HUES6 (cell line): ENCODE results near the gene THOC7.

ENCODE experiments used
- H3K27ac ChIP-seq: 2 replicates; pipeline ENCODE4 v1.7.0; 2013; ENCODE audit warnings: low read depth, mild to moderate bottlenecking, low read length, inconsistent platforms
- H3K27me3 ChIP-seq: 2 replicates; pipeline ENCODE4 v1.6.1; 2013; ENCODE audit warnings: low read length; ENCODE audit not compliant: control insufficient read depth, insufficient read depth
- H3K36me3 ChIP-seq: 2 replicates; pipeline ENCODE4 v1.6.1; 2013; ENCODE audit warnings: low read length; ENCODE audit not compliant: control insufficient read depth, insufficient read depth
- H3K4me1 ChIP-seq: 2 replicates; pipeline ENCODE4 v1.6.1; 2013; ENCODE audit warnings: low read length; ENCODE audit not compliant: control insufficient read depth, insufficient read depth
- H3K4me3 ChIP-seq: 2 replicates; pipeline ENCODE4 v1.5.1; 2013; ENCODE audit warnings: low read depth, low read length
- H3K9ac ChIP-seq: one replicate; pipeline ENCODE4 v1.6.1; 2013; ENCODE audit warnings: mild to moderate bottlenecking, low read length
- H3K9me3 ChIP-seq: 2 replicates; pipeline ENCODE4 v1.6.1; 2013; ENCODE audit warnings: low read depth, low read length; ENCODE audit not compliant: control insufficient read depth, insufficient read depth

Gene THOC7

GRCh38 chr3:63803911-63804310 lies 59.7 kb downstream of the THOC7 start:
- Histone ChIP-seq H3K36me3 (no peaks in the 10 kb centered on the region), H3K4me3 (no peak overlapping the region), H3K27me3 (no peaks in the 10 kb centered on the region), H3K9ac (no peak overlapping the region), H3K4me1 (no peaks in the 10 kb centered on the region), H3K27ac (no peak overlapping the region), H3K9me3 (no peaks in the 10 kb centered on the region)

GRCh38 chr3:63800097-63800496 lies 63.5 kb downstream of the THOC7 start:
- Histone ChIP-seq H3K4me1 (no peaks in the 10 kb centered on the region), H3K9me3 (no peaks in the 10 kb centered on the region), H3K9ac (no peak overlapping the region), H3K27me3 (no peaks in the 10 kb centered on the region), H3K4me3 (no peak overlapping the region), H3K36me3 (no peaks in the 10 kb centered on the region), H3K27ac (no peak overlapping the region)

- Histone ChIP-seq H3K36me3 (no peaks in the 10 kb centered on the region), H3K4me1 (no peaks in the 10 kb centered on the region), H3K9me3 (no peaks in the 10 kb centered on the region), H3K27me3 (no peaks in the 10 kb centered on the region), H3K9ac (no peak overlapping the region), H3K27ac (no peak overlapping the region), H3K4me3 (no peak overlapping the region)
These were observed 64.7 kb downstream of the THOC7 start for GRCh38 chr3:63798949-63799348.

GRCh38 chr3:63798544-63798943 lies 65.1 kb downstream of the THOC7 start:
- no peak overlapping the region for H3K9ac ChIP-seq
- H3K27me3 ChIP-seq, result no peaks in the 10 kb centered on the region
- no peak overlapping the region for H3K27ac ChIP-seq
- H3K9me3 ChIP-seq, result no peaks in the 10 kb centered on the region
- no peaks in the 10 kb centered on the region for H3K36me3 ChIP-seq
- H3K4me3 ChIP-seq, result no peak overlapping the region
- H3K4me1 ChIP-seq, result no peaks in the 10 kb centered on the region

- Histone ChIP-seq H3K27me3 (no peaks in the 10 kb centered on the region), H3K36me3 (no peaks in the 10 kb centered on the region), H3K4me1 (no peaks in the 10 kb centered on the region), H3K9me3 (no peaks in the 10 kb centered on the region), H3K27ac (no peak overlapping the region), H3K4me3 (no peak overlapping the region), H3K9ac (no peak overlapping the region)
These were observed 68.2 kb downstream of the THOC7 start for GRCh38 chr3:63795438-63795837.

GRCh38 chr3:63791974-63792373 lies 71.6 kb downstream of the THOC7 start:
- Histone ChIP-seq H3K4me1 (no peaks in the 10 kb centered on the region), H3K27me3 (no peaks in the 10 kb centered on the region), H3K36me3 (no peaks in the 10 kb centered on the region), H3K9ac (no peak overlapping the region), H3K27ac (no peak overlapping the region), H3K9me3 (no peaks in the 10 kb centered on the region), H3K4me3 (no peak overlapping the region)
